ENCODE results near the gene DHX57.

The DHX57 gene

DNA sequence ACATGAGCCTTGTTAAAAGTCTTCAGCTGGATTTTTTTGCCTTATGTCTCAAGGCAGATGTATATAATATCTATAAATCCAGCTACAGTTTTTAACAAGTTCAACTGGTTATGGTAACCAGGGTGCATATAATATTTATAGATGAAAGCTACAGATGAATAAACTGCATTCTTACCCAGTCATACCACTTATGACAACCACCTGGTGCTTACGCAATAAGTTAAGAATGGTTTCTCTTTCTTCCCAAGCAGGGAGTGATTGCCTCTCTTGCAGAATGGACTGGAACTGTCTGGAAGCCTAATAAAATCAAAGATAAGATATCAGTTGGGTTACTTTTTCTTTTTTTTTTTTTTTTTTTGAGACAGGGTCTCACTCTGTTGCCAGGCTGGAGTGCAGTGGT lies 19.6 kb downstream of the DHX57 start:
- no peak overlapping the region for H3K27ac ChIP-seq (replicated peaks)
- no peak for DNase-seq (ENCODE audit: low read depth in 1 of 2, low spot score in 1 of 2)
- no peak for TF ChIP-seq GABPA (IDR thresholded peaks at IDR 0.05; ENCODE audit: low read depth)
- TF ChIP-seq POLR2AphosphoS5 (IDR thresholded peaks at IDR 0.05; ENCODE audit: low read depth) = no peak
- TF ChIP-seq, protein P1, sequence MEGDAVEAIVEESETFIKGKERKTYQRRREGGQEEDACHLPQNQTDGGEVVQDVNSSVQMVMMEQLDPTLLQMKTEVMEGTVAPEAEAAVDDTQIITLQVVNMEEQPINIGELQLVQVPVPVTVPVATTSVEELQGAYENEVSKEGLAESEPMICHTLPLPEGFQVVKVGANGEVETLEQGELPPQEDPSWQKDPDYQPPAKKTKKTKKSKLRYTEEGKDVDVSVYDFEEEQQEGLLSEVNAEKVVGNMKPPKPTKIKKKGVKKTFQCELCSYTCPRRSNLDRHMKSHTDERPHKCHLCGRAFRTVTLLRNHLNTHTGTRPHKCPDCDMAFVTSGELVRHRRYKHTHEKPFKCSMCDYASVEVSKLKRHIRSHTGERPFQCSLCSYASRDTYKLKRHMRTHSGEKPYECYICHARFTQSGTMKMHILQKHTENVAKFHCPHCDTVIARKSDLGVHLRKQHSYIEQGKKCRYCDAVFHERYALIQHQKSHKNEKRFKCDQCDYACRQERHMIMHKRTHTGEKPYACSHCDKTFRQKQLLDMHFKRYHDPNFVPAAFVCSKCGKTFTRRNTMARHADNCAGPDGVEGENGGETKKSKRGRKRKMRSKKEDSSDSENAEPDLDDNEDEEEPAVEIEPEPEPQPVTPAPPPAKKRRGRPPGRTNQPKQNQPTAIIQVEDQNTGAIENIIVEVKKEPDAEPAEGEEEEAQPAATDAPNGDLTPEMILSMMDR (IDR thresholded peaks at IDR 0.05; ENCODE audit: insufficient read depth, low read length) = no peak
- TF ChIP-seq, protein P2, sequence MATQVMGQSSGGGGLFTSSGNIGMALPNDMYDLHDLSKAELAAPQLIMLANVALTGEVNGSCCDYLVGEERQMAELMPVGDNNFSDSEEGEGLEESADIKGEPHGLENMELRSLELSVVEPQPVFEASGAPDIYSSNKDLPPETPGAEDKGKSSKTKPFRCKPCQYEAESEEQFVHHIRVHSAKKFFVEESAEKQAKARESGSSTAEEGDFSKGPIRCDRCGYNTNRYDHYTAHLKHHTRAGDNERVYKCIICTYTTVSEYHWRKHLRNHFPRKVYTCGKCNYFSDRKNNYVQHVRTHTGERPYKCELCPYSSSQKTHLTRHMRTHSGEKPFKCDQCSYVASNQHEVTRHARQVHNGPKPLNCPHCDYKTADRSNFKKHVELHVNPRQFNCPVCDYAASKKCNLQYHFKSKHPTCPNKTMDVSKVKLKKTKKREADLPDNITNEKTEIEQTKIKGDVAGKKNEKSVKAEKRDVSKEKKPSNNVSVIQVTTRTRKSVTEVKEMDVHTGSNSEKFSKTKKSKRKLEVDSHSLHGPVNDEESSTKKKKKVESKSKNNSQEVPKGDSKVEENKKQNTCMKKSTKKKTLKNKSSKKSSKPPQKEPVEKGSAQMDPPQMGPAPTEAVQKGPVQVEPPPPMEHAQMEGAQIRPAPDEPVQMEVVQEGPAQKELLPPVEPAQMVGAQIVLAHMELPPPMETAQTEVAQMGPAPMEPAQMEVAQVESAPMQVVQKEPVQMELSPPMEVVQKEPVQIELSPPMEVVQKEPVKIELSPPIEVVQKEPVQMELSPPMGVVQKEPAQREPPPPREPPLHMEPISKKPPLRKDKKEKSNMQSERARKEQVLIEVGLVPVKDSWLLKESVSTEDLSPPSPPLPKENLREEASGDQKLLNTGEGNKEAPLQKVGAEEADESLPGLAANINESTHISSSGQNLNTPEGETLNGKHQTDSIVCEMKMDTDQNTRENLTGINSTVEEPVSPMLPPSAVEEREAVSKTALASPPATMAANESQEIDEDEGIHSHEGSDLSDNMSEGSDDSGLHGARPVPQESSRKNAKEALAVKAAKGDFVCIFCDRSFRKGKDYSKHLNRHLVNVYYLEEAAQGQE (IDR thresholded peaks at IDR 0.05; ENCODE audit: insufficient replicate concordance, low read depth) = no peak
- no peak for TF ChIP-seq SPI1 (IDR thresholded peaks at IDR 0.05; ENCODE audit: borderline replicate concordance, low read depth)
- H3K27me3 ChIP-seq (ENCODE audit: insufficient read depth, poor library complexity, severe bottlenecking) = no peaks in the 10 kb centered on the region
- H3K4me3 ChIP-seq (replicated peaks; ENCODE audit: insufficient read depth, low read length) = no peak overlapping the region

DNA sequence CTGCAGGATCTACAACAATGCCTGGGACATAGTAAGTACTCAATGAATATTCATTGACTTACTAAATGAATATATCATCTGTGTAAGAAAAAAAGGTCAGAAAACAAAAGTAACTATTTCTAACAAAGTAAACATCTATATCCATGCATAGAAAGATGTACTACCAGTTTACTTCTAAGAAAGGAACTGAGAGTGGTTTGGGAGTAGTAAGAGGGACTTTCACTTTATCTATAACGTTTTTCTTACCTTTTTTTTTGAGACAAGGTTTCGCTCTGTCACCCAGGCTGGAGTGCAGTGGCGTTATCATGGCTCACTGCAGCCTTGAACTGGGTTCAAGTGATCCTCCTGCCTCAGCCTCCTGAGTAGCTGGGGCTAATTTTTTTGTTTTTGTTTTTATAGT lies 25.7 kb downstream of the DHX57 start:
- Histone ChIP-seq H3K4me3 (replicated peaks; ENCODE audit: insufficient read depth, low read length) (no peak overlapping the region), H3K27me3 (ENCODE audit: insufficient read depth, poor library complexity, severe bottlenecking) (no peaks in the 10 kb centered on the region), H3K27ac (replicated peaks) (no peak overlapping the region)
- DNase-seq (ENCODE audit: low read depth in 1 of 2, low spot score in 1 of 2) = no peak
- TF ChIP-seq, protein P1 (IDR thresholded peaks at IDR 0.05; ENCODE audit: insufficient read depth, low read length) = no peak
- no peak for TF ChIP-seq GABPA (IDR thresholded peaks at IDR 0.05; ENCODE audit: low read depth)
- TF ChIP-seq, protein P2 (IDR thresholded peaks at IDR 0.05; ENCODE audit: insufficient replicate concordance, low read depth) = no peak
- TF ChIP-seq SPI1 (IDR thresholded peaks at IDR 0.05; ENCODE audit: borderline replicate concordance, low read depth) = no peak
- no peak for TF ChIP-seq POLR2AphosphoS5 (IDR thresholded peaks at IDR 0.05; ENCODE audit: low read depth)

DNA sequence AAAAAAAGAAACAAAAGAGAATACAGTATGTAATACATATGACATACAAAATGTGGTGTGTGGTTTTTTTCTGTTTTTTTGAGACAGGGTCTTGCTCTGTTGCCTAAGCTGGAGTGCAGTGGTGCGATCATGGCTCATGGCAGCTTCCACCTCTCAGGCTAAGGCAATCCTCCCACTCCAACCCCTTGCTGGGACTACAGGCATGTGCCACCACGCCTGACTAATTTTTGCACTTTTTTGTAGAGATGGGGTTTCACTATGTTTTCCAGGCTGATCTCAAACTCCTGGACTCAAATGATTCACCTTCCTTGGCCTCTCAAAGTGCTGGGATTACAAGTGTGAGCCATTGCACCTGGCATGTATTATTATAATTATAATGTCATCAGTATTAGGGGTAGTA lies 38.9 kb downstream of the DHX57 start:
- no peak for DNase-seq (ENCODE audit: low read depth in 1 of 2, low spot score in 1 of 2)
- no peak for TF ChIP-seq GABPA (IDR thresholded peaks at IDR 0.05; ENCODE audit: low read depth)
- TF ChIP-seq, protein P1 (IDR thresholded peaks at IDR 0.05; ENCODE audit: insufficient read depth, low read length) = no peak
- H3K4me3 ChIP-seq (replicated peaks; ENCODE audit: insufficient read depth, low read length) = no peak overlapping the region
- no peaks in the 10 kb centered on the region for H3K27me3 ChIP-seq (ENCODE audit: insufficient read depth, poor library complexity, severe bottlenecking)
- no peak overlapping the region for H3K27ac ChIP-seq (replicated peaks)

DNA sequence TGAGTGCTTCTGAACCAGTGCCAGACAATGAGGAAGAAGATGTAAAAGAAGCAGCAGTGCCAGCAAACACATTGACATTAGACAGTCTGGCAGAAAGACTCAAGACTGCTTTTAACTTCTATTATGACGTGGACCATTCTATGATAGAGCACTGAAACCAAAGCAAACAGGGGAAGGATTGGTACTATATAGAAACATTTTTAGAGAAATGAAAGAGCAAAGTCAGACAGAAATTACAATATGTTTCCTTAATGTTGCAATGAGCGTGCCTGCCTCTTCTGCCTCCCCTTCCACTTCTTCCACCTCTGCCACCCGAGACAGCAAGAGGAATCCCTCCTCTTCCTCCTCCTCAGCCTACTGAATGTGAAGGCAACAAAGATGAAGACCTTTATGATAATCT lies 39.7 kb downstream of the DHX57 start:
- TF ChIP-seq POLR2AphosphoS5 (IDR thresholded peaks at IDR 0.05; ENCODE audit: low read depth) (no peak), SPI1 (IDR thresholded peaks at IDR 0.05; ENCODE audit: borderline replicate concordance, low read depth) (no peak), GABPA (IDR thresholded peaks at IDR 0.05; ENCODE audit: low read depth) (no peak)
- TF ChIP-seq, protein P1 (IDR thresholded peaks at IDR 0.05; ENCODE audit: insufficient read depth, low read length) = no peak
- TF ChIP-seq, protein P2 (IDR thresholded peaks at IDR 0.05; ENCODE audit: insufficient replicate concordance, low read depth) = no peak
- peak; percentile 12 to 25 for DNase-seq (ENCODE audit: low read depth in 1 of 2, low spot score in 1 of 2)
- Histone ChIP-seq H3K4me3 (replicated peaks; ENCODE audit: insufficient read depth, low read length) (no peak overlapping the region), H3K27ac (replicated peaks) (no peak overlapping the region), H3K27me3 (ENCODE audit: insufficient read depth, poor library complexity, severe bottlenecking) (no peaks in the 10 kb centered on the region)

Data from HL-60 (cell line).